Stimulated activated naive B cell treated with anti-CD40 and anti-IgM and Interleukin-4, amounts not matched to agents 10 μg/mL and 1 μg/mL and 100 μg/mL, for 72 hours (primary cell): Measurements from ENCODE around the gene CDS1.

ENCODE experiments used
- ATAC-seq, 2 donors: fragments of 150-1000 bp; cut with Tn5 transposase; replicated peaks; 2 replicates each; pipeline ENCODE4 v1.10.0; 2021; ENCODE audit warnings: moderate library complexity in 1 of 2
- DNase-seq: peaks from one replicate; pipeline ENCODE4 v3.0.0; 2021
- H3K27ac Mint-ChIP-seq: one replicate; pipeline ENCODE4 v1.8.0; 2022; ENCODE audit warnings: mild to moderate bottlenecking, mixed read lengths
- H3K27me3 Mint-ChIP-seq, 2 donors: one replicate each; pipeline ENCODE4 v1.8.0; 2022; ENCODE audit warnings: mixed read lengths in 2 of 2
- H3K36me3 Mint-ChIP-seq, 2 donors: one replicate each; pipeline ENCODE4 v1.8.0; 2022; ENCODE audit warnings: mixed read lengths in 2 of 2, mild to moderate bottlenecking in 1 of 2
- H3K4me1 Mint-ChIP-seq, 2 donors: one replicate each; pipeline ENCODE4 v1.8.0; 2022; ENCODE audit warnings: mixed read lengths in 2 of 2, mild to moderate bottlenecking in 1 of 2
- H3K4me3 Mint-ChIP-seq, 2 donors: one replicate each; pipeline ENCODE4 v1.8.0; 2022; ENCODE audit warnings: mild to moderate bottlenecking in 2 of 2, mixed read lengths in 2 of 2, moderate library complexity in 1 of 2
- H3K9me3 Mint-ChIP-seq, 2 donors: one replicate each; pipeline ENCODE4 v1.8.0; 2022; ENCODE audit warnings: mixed read lengths in 2 of 2, mild to moderate bottlenecking in 1 of 2

The CDS1 gene

GRCh38 chr4:84690481-84690880 is 107.6 kb downstream of the CDS1 start:
- Mint-ChIP-seq H3K4me3 (no peak overlapping the region), H3K27me3 (no peaks in the 10 kb centered on the region), H3K27ac (no peak overlapping the region), H3K9me3 (no peaks in the 10 kb centered on the region), H3K4me1 (no peaks in the 10 kb centered on the region), H3K36me3 (no peaks in the 10 kb centered on the region)
- ATAC-seq (no peak), DNase-seq (no peak)

- H3K9me3 Mint-ChIP-seq: no peaks in the 10 kb centered on the region
- H3K27me3 Mint-ChIP-seq: no peaks in the 10 kb centered on the region
- no peak for DNase-seq
- no peaks in the 10 kb centered on the region for H3K36me3 Mint-ChIP-seq
- no peaks in the 10 kb centered on the region for H3K4me1 Mint-ChIP-seq
- H3K27ac Mint-ChIP-seq: no peak overlapping the region
- ATAC-seq: peak; percentile 27 to 64
- no peak overlapping the region for H3K4me3 Mint-ChIP-seq
Observed at GRCh38 chr4:84691170-84691691, 108.3 kb downstream of the CDS1 start.

GRCh38 chr4:84691800-84692199 is 108.9 kb downstream of the CDS1 start:
- H3K27ac Mint-ChIP-seq: no peak overlapping the region
- ATAC-seq (no peak), DNase-seq (no peak)
- H3K36me3 Mint-ChIP-seq: no peaks in the 10 kb centered on the region
- H3K4me1 Mint-ChIP-seq: no peaks in the 10 kb centered on the region
- H3K4me3 Mint-ChIP-seq: no peak overlapping the region
- no peaks in the 10 kb centered on the region for H3K9me3 Mint-ChIP-seq
- H3K27me3 Mint-ChIP-seq: no peaks in the 10 kb centered on the region

- ATAC-seq (no peak), DNase-seq (no peak)
- H3K4me3 Mint-ChIP-seq: no peak overlapping the region
- H3K9me3 Mint-ChIP-seq: peaks cover 0 to 2% of the 10 kb centered on the region in 2 donors
- H3K27me3 Mint-ChIP-seq: no peaks in the 10 kb centered on the region
- no peaks in the 10 kb centered on the region for H3K36me3 Mint-ChIP-seq
- peaks cover 0 to 7% of the 10 kb centered on the region in 2 donors for H3K4me1 Mint-ChIP-seq
- H3K27ac Mint-ChIP-seq: no peak overlapping the region
Observed at GRCh38 chr4:84697159-84697558, 114.2 kb downstream of the CDS1 start.

- DNase-seq (no peak), ATAC-seq (no peak)
- Mint-ChIP-seq H3K27me3 (no peaks in the 10 kb centered on the region), H3K4me3 (no peak overlapping the region), H3K4me1 (peaks cover 0 to 7% of the 10 kb centered on the region in 2 donors), H3K27ac (no peak overlapping the region), H3K9me3 (peaks cover 0 to 2% of the 10 kb centered on the region in 2 donors), H3K36me3 (no peaks in the 10 kb centered on the region)
Observed at GRCh38 chr4:84697615-84698201, 114.8 kb downstream of the CDS1 start.

GRCh38 chr4:84699001-84699671 is 116.2 kb downstream of the CDS1 start:
- Mint-ChIP-seq H3K27ac (no peak overlapping the region), H3K4me1 (peaks cover 0 to 7% of the 10 kb centered on the region in 2 donors), H3K4me3 (no peak overlapping the region), H3K9me3 (peaks cover 0 to 2% of the 10 kb centered on the region in 2 donors), H3K36me3 (no peaks in the 10 kb centered on the region), H3K27me3 (no peaks in the 10 kb centered on the region)
- DNase-seq (no peak), ATAC-seq (peak in 1 of 2 donors; percentile 22)
